ENCODE data around the gene LRWD1.
"Not testable (repeated sequence)": the region's sequence is repeated elsewhere in the genome, so short reads cannot be mapped to it uniquely, and the experiment has no call there.

DNA sequence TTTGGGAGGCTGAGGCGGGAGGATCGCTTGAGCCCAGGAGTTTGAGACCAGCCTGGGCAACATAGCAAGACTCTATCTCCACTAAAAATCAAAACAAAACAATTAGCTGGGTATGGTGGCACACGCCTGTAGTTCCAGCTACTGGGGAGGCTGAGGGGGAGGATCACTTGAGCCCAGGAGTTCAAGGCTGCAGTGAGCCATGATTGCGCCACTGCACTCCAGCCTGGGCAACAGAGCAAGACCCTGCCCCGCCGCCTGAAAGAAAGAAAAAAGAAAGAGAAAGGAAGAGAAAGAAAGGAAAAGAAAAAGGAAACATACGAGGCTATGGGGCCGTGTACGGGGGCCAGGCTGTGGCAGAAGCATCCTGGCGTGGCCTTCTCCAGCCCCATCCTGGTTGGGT lies 9.9 kb upstream of the LRWD1 start:
- TF ChIP-seq, protein P1, sequence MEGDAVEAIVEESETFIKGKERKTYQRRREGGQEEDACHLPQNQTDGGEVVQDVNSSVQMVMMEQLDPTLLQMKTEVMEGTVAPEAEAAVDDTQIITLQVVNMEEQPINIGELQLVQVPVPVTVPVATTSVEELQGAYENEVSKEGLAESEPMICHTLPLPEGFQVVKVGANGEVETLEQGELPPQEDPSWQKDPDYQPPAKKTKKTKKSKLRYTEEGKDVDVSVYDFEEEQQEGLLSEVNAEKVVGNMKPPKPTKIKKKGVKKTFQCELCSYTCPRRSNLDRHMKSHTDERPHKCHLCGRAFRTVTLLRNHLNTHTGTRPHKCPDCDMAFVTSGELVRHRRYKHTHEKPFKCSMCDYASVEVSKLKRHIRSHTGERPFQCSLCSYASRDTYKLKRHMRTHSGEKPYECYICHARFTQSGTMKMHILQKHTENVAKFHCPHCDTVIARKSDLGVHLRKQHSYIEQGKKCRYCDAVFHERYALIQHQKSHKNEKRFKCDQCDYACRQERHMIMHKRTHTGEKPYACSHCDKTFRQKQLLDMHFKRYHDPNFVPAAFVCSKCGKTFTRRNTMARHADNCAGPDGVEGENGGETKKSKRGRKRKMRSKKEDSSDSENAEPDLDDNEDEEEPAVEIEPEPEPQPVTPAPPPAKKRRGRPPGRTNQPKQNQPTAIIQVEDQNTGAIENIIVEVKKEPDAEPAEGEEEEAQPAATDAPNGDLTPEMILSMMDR (conservative IDR thresholded peaks at IDR 0.05; ENCODE audit: low read depth, low read length) = not testable (repeated sequence)
- TF ChIP-seq EZH2 (IDR thresholded peaks at IDR 0.05; ENCODE audit: borderline replicate concordance, low read depth, low read length, poor library complexity, severe bottlenecking) = not testable (repeated sequence)

Measured in A673 (cell line).